Osteoblast (primary cell): ENCODE results near the gene XYLT1. TPM values are rescaled to one million over a fixed set of nuclear protein-coding genes. Genes with fewer than 3 reads are reported as not detected.
"Not testable (repeated sequence)": the region's sequence is repeated elsewhere in the genome, so short reads cannot be mapped to it uniquely, and the experiment has no call there.

Source experiments
- DNase-seq: peaks from one replicate; pipeline ENCODE4 v3.0.0; 2011; ENCODE audit warnings: low spot score, mixed read lengths; ENCODE audit not compliant: insufficient read length; ENCODE audit errors: missing footprints
- H2AFZ ChIP-seq: 2 replicates; pipeline ENCODE4 v1.6.0; 2011; ENCODE audit warnings: mild to moderate bottlenecking, low read length
- H3K27ac ChIP-seq: 2 replicates; pipeline ENCODE4 v1.5.1; 2011; ENCODE audit warnings: mild to moderate bottlenecking, low read depth, low read length, moderate library complexity
- H3K27me3 ChIP-seq: 2 replicates; pipeline ENCODE4 v1.6.0; 2012; ENCODE audit warnings: mild to moderate bottlenecking, control low read depth, inconsistent platforms, low read length, moderate library complexity; ENCODE audit not compliant: insufficient read depth
- H3K36me3 ChIP-seq: 2 replicates; pipeline ENCODE4 v1.5.1; 2011; ENCODE audit warnings: mild to moderate bottlenecking, low read length, control low read depth, moderate library complexity; ENCODE audit not compliant: insufficient read depth
- H3K4me1 ChIP-seq: 2 replicates; pipeline ENCODE4 v1.5.1; 2011; ENCODE audit warnings: mild to moderate bottlenecking, low read length, control low read depth, moderate library complexity; ENCODE audit not compliant: insufficient read depth
- H3K4me2 ChIP-seq: 2 replicates; pipeline ENCODE4 v1.6.0; 2011; ENCODE audit warnings: mild to moderate bottlenecking, low read length; ENCODE audit not compliant: insufficient read depth
- H3K4me3 ChIP-seq: fragments of 200-600 bp; sonication (generic); 3 replicates; pipeline ENCODE4 v1.5.1; 2012; ENCODE audit warnings: mild to moderate bottlenecking, low read length, inconsistent platforms; ENCODE audit not compliant: insufficient read depth
- H3K79me2 ChIP-seq: 2 replicates; pipeline ENCODE4 v1.6.0; 2012; ENCODE audit warnings: mild to moderate bottlenecking, low read length, control low read depth, inconsistent platforms; ENCODE audit not compliant: insufficient read depth
- H3K9me3 ChIP-seq: 2 replicates; pipeline ENCODE4 v1.5.1; 2011; ENCODE audit warnings: low read depth, low read length, control low read depth
- H4K20me1 ChIP-seq: 2 replicates; pipeline ENCODE4 v1.6.0; 2012; ENCODE audit warnings: mild to moderate bottlenecking, low read length, control low read depth; ENCODE audit not compliant: insufficient read depth
- CTCF ChIP-seq: IDR thresholded peaks from 2 replicates; pipeline ENCODE4 v1.5.1; 2011; ENCODE audit warnings: mild to moderate bottlenecking, low read depth, low read length, moderate library complexity; ENCODE audit errors: extremely low read depth
- total RNA-seq: library from RNA; depleted of rRNA; stranded (reverse); fragments of >200 nt; gene quantifications from 2 replicates; pipeline ENCODE4 v1.2.3, GENCODE V29; 2012

Gene XYLT1
- total RNA-seq, 1 donor: 43.4 TPM

GRCh38 chr16:17510567-17510966 lies 39.8 kb upstream of the XYLT1 start:
- H3K4me2 ChIP-seq: no peak overlapping the region
- no peaks in the 10 kb centered on the region for H3K36me3 ChIP-seq
- no peak overlapping the region for H3K27ac ChIP-seq

DNA sequence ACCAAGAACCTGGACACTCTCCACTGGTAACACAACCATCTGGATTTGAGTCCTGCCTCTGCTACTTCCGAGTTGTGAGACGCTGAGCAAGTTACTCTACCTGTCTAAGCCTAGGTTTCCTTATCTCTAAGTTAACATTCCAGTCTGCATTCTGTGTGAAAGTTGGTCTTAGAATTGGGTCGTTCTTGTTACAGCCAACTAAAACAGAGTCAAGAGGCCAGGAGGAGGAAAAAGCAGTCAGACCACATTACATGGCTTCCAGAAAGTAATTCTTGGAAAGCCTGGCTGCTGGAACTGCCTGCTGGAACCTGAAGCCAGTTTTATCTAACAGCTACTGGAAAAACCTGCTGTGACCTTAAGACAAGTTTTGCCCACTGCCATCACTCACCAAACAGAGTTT lies 38.4 kb upstream of the XYLT1 start:
- Histone ChIP-seq H2AFZ (no peak overlapping the region), H3K27me3 (no peaks in the 10 kb centered on the region), H3K4me2 (no peak overlapping the region), H3K4me1 (peaks cover 33% of the 10 kb centered on the region), H3K9me3 (no peaks in the 10 kb centered on the region), H4K20me1 (no peaks in the 10 kb centered on the region), H3K79me2 (no peaks in the 10 kb centered on the region), H3K4me3 (no peak overlapping the region), H3K36me3 (no peaks in the 10 kb centered on the region), H3K27ac (no peak overlapping the region)
- no peak for TF ChIP-seq CTCF
- DNase-seq: peak; percentile 76

More at GRCh38 chr16:17510567-17510966, 39.8 kb upstream of the XYLT1 start:
- TF ChIP-seq CTCF: no peak
- Histone ChIP-seq H2AFZ (no peak overlapping the region), H3K79me2 (no peaks in the 10 kb centered on the region), H4K20me1 (no peaks in the 10 kb centered on the region), H3K9me3 (no peaks in the 10 kb centered on the region), H3K4me1 (peaks cover 38% of the 10 kb centered on the region), H3K4me3 (no peak overlapping the region), H3K27me3 (no peaks in the 10 kb centered on the region)
- no peak for DNase-seq

GRCh38 chr16:17508303-17508702 lies 37.5 kb upstream of the XYLT1 start:
- Histone ChIP-seq H3K4me2 (no peak overlapping the region), H3K27ac (no peak overlapping the region), H4K20me1 (no peaks in the 10 kb centered on the region), H3K79me2 (no peaks in the 10 kb centered on the region), H3K4me1 (peaks cover 32% of the 10 kb centered on the region), H3K9me3 (no peaks in the 10 kb centered on the region), H3K36me3 (no peaks in the 10 kb centered on the region), H3K27me3 (no peaks in the 10 kb centered on the region), H3K4me3 (no peak overlapping the region), H2AFZ (no peak overlapping the region)
- no peak for TF ChIP-seq CTCF
- DNase-seq: no peak

GRCh38 chr16:17507516-17507915 lies 36.8 kb upstream of the XYLT1 start:
- H2AFZ ChIP-seq, H4K20me1 ChIP-seq, H3K36me3 ChIP-seq, H3K27ac ChIP-seq, H3K4me2 ChIP-seq, H3K4me3 ChIP-seq, H3K79me2 ChIP-seq, DNase-seq, H3K9me3 ChIP-seq, H3K27me3 ChIP-seq: not testable (repeated sequence)
- peaks cover 24% of the 10 kb centered on the region for H3K4me1 ChIP-seq

DNA sequence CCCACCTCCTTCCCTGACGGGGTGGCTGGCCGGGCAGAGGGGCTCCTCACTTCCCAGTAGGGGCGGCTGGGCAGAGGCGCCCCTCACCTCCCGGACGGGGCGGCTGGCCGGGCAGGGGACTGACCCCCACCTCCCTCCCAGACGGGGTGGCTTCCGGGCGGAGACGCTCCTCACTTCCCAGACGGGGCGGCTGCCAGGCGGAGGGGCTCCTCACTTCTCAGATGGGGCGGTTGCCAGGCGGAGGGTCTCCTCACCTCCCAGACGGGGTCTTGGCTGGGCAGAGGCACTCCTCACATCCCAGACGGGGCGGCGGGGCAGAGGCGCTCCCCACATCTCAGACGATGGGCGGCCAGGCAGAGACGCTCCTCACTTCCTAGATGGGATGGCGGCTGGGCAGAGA lies 35.1 kb upstream of the XYLT1 start:
- H3K4me2 ChIP-seq, H3K27ac ChIP-seq, H3K36me3 ChIP-seq, H3K27me3 ChIP-seq, H3K9me3 ChIP-seq, H2AFZ ChIP-seq, DNase-seq, H3K4me3 ChIP-seq, H4K20me1 ChIP-seq, H3K79me2 ChIP-seq: not testable (repeated sequence)
- H3K4me1 ChIP-seq: peaks cover 12% of the 10 kb centered on the region
